ENCODE measurements around the gene IL36RN. TPM values are rescaled to one million over a fixed set of nuclear protein-coding genes. Genes with fewer than 3 reads are reported as not detected.

Gene IL36RN
- total and polyA plus RNA-seq, 2 of the 13 experiments (the other 11 are each of a cell fraction or from before 2014, with no cell fraction given), result not detected

GRCh38 chr2:113080134-113080533 is 21.1 kb downstream of the IL36RN start (continued):
- no peak for TF ChIP-seq ZNF687 (CRISPR knock-in tag; IDR thresholded peaks at IDR 0.05)
- TF ChIP-seq STAT5B (CRISPR knock-in tag; IDR thresholded peaks at IDR 0.05), result no peak
- TF ChIP-seq ZNF280B (CRISPR knock-in tag; IDR thresholded peaks at IDR 0.05; ENCODE audit: borderline replicate concordance), result no peak
- no peak for TF ChIP-seq HNF1A (IDR thresholded peaks at IDR 0.05; ENCODE audit: low read depth)
- TF ChIP-seq HNF1A (CRISPR knock-in tag; IDR thresholded peaks at IDR 0.05; ENCODE audit: borderline replicate concordance), result no peak
- TF ChIP-seq TBP (CRISPR knock-in tag; IDR thresholded peaks at IDR 0.05), result no peak
- 0 out of 2 replicates have a peak, but pooled peaks have one; percentile 21 for TF ChIP-seq PAXIP1 (CRISPR knock-in tag; conservative IDR thresholded peaks at IDR 0.05)
- no peak for TF ChIP-seq ZBTB1 (CRISPR knock-in tag; IDR thresholded peaks at IDR 0.05; ENCODE audit: borderline replicate concordance)
- no peak for TF ChIP-seq ZNF704 (CRISPR knock-in tag; IDR thresholded peaks at IDR 0.05; ENCODE audit: borderline replicate concordance)
- TF ChIP-seq CHD4 (IDR thresholded peaks at IDR 0.05; ENCODE audit: borderline replicate concordance, low read length), result no peak
- no peak for TF ChIP-seq SATB2 (CRISPR knock-in tag; IDR thresholded peaks at IDR 0.05)
- no peak for TF ChIP-seq SMAD9 (CRISPR knock-in tag; IDR thresholded peaks at IDR 0.05)
- TF ChIP-seq BORCS8-MEF2B (CRISPR knock-in tag; IDR thresholded peaks at IDR 0.05), result 0 out of 2 replicates have a peak, but pooled peaks have one; percentile 54
- TF ChIP-seq CBX1 (IDR thresholded peaks at IDR 0.05; ENCODE audit: low read depth), result no peak

All from HepG2 (cell line).